Middle frontal gyrus (tissue), 1 donor: ENCODE results near the gene BMP5.

Source experiments
- DNase-seq: peaks from one replicate; pipeline ENCODE4 v3.0.0-alpha.2; 2015; ENCODE audit warnings: low spot score; ENCODE audit errors: extremely low spot score

BMP5 gene

DNA sequence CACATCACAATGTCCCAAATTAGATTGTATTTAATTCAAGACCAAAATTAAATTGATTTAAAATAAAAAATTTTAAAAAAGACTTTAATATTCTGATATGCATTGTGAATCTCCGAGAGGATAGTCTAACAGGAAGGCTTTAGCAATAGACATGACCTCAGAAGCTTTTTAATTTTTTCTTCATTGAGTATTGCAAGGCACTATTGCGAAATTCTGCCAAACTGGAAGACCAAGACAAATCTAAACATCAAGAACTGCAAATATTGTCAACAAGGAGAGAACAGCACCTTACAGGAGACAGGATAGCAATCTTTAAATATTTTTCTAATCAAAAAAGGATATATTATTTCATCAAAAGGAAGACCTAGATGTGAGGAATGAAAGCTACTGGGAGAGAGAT is 56.9 kb downstream of the BMP5 start:
- DNase-seq, result no peak

DNA sequence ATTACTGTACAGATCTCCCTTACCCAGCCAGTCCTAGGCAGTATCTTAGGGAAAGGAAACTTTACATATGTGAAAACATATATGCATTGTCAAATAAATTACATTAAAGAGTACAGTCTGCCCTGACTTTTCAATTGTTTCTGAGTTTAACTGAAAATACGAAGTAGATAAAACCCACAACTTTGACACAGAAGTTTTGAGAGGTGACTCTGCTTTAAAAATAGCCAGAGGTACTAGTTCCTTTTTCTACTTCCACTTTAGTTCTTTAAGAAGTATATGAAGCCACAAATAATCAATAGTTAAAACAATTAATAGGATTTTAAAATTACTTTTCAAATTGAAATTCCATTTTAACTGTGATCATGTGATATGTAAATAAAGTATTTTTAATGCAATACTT is 62.9 kb downstream of the BMP5 start:
- no peak for DNase-seq

DNA sequence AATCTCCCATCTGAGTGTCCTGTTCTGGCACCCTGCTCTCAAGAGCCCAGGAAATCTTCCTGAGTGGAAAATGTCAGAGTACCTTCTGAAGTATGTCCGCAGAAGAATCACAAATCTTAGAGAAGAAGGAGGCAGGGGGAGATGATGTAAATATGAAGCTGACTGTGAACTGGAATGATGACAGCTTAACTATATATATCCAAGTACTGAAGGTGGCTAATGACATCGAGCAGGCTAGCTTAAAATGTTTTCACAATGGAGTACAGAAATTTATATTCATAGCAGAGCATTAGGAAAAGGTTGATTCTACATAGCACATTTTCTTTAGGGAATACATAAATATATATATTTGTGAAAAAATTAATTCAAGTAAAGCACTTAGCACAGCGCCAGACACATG is 64.3 kb downstream of the BMP5 start:
- no peak for DNase-seq

DNA sequence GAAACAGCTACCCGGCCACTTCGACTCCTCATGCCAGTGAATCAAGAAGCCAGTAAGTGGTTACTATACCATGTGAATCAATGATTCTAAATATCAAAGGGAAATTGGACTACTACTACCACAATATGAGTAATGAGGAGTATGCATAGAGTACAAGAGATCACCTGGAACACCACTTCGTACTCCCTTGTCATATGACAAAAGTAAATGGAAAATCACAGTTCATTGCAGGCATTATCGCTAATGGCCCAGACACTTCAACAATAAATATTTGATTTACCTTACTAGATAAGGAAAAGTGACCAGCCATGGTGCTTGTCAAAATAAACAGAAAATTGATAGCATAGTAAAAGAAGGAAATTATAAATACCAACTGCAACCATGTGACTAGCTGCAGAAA is 73.1 kb downstream of the BMP5 start:
- no peak for DNase-seq

DNA sequence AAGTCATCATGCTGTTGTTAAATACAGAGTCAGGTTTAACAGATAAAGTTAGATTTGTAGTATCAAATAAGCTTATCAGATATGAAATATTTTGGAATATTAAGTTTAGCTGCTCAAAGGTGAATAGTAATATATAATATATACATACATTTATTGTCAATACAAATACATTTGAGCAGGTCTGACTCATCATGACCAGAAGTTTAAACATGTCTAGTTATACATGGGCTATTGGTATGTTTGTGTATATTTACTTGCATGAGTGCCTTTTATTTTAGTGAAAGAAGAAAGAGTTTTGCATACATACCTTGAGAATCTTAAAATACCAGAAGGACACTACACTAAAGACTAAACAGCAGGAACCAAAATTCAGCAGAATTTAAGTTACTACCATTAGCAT is 76.8 kb downstream of the BMP5 start:
- DNase-seq, result no peak

DNA sequence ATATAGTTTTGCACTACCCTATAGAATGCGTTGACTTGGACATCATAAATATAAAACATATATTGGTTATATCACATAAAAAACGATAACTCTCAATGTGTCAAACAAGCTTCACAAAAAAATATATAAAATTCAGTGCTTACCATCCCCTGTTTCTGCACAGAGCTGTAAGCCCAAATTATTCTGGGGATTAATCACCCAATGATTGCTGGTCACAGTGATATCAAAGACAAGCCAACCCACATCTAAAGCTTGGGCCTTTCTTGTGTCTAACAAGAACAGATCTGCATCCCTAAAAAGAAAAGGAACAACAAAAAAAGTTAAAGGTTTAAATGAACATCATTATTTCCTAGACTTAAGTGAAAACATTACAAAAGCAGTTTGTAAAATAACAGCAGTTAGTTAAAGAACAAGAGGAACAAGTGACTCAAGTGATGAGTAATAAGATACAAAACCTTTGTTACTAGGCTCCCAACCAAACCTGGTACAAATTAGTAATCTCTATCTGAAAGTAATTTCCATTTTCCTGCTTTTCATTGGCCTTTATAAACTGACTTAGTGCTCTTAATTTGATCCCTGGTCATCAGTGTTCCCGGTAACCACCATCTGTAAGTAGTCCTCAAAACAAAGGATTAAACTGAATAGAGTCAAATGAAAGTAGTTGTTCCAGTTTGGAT is 81.1 kb downstream of the BMP5 start:
- no peak for DNase-seq

DNA sequence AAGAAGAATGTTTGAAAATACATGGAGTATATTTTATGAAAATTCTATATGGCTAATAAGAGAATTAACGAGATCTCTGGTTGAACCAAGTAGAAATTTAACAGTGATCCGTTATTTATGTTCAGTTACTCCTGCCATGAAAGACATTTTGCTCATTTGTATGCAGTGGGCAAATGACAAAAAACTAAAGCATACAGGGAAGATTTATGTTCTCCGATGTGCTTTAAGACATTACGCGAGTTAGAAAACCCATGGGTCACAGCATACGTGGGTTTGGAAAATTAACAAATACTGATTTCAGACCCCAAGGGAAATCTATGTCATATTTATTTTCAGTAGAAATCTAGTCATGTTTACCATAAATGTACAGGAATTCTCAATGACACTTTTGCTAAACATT is 90.1 kb downstream of the BMP5 start:
- DNase-seq, result no peak

DNA sequence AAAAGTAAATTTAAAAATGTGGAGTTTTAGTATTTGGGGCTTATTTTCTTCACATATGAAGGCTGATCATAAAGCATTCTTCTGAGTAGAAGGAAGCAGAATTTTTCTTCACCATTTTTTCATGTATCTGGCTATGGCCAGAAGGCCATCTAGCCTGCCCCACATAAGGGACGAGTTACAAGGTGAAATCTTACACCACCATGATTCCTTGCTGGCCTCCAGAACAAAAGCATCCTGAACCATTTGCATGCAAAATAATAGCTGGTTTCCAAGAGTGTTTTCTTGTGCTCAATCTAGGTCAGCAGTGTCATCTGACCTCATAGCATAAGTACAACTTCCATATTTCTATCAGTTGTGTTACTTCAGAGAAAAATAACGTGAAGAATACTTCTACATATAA is 93.1 kb downstream of the BMP5 start:
- no peak for DNase-seq

DNA sequence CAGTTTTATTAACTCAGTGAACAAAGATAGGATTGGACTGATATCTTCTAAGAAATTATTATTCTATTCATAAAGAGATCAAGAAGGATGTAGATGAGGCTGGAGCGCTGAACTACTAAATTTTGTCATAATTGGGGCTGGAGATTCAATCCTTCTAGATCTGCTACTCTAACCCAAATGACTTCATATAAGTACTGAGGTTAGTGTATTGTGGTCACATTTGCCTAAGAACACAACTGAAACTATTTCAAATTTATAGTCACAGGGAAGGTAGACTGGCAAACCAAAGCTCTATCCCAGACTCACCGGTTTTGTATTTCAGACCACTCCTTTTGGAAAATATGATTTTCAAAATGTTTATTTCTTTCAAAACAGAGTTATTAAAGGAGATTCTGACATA is 96.7 kb downstream of the BMP5 start:
- no peak for DNase-seq

DNA sequence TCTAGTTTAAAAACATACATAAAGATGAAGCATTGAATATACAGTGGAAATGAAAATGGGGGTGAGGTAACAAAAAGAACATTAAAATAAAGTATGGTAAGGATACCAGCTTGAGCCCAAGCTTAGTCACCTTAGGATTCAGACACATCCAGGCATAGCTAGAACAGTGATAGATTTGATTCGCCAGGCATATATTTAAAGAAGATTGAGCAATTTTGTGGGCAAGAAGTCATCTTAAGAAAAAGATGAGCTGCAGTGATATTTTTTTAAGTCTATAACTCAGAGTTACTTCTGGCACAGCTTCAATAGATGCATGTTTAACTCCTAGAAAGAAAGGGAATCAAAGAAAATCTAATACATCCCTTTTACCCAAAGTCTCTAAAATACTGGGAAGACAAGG is 97.9 kb downstream of the BMP5 start:
- no peak for DNase-seq

DNA sequence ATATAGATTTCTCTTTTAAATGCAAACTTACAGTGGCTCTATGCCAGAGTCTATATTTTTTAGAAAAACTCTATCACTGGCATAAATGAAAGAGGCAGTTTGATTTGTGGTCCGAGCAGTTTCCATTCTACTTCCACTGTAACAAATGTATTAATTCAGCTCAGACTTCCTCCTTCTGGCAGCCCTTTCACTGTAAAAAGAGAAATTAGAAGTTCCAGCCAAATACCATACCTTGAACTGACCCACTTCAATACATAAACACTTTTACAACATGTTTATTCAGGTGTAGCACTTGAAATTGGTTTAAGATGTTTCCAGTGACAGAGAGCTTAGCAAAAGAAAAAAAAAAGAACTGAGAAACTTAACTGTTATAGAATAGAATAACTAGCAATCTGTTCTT is 99.3 kb downstream of the BMP5 start:
- no peak for DNase-seq

DNA sequence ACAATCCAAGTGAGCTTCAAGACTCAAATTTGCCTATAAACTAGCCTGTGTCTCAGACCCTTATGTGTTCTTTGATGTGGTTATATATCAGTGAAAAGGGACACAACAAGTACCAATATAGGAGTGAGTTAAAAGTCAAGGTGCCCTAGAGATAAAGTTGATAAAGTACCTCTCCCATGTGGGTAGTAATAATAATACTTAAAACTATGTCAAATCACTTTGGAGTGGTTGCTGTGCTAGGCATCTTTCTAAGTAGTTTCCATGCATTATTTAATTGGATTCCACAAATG is 100.4 kb downstream of the BMP5 start:
- DNase-seq, result no peak

DNA sequence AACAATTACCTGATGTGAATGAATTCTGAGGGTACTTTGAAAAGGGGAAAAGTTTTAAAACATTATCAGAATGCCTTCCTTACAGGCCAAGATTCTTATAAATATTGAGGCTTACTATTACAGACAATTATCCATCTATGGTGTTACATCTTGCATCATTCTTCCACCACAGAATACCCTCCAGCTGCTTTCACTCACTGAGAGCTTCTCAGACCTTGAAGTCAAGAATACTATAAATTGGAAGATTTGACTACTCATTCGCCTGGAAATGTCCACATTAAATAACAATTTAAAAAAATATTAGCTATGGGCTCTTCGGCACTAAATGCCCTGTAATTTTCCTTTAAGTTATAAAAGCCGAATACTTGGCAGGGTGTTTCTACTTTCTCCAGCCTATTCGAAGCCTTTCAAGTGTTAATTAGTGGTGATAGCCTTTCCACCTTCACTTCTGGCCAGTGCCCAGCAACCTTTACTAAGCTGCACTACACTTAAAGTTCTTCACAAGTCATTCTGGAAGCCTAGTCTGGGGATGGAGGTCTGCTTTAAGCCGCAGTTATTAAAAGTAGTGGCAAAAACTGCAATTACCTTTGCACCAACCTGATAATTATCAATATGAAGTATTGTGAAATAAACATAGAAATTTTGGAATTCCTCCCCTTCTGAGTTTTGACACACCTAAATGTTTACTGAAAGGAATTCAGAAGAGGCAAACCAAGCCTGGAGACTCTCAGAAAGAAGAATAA is 100.9 kb downstream of the BMP5 start:
- DNase-seq, result no peak

DNA sequence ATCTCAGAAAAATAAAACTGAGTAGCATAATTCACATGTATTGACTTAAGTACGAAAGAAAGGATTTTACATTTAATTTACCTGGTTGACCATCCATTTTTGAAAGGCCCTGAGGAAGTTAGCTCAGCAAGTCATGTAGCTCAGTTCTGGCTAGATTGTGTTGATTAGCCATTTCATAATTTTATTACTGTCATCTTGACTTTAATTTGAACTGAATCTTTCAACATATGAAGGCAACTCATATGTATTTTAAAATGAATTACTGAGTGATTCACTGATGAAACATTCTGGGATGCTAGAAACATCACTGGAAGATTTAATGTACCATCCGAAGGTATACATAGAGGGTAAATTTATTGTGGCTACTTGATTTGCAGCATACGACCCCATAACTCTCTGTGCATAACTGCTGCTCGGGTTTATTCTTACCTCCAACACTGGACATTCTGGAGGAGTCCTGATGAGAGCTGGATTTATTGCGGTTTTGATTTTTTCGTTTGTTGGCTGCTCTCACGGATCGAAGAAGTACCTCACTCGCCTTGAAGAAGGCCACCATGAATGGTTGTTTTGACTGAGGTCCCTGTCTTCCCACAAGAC is 101.7 kb downstream of the BMP5 start:
- DNase-seq, result no peak

DNA sequence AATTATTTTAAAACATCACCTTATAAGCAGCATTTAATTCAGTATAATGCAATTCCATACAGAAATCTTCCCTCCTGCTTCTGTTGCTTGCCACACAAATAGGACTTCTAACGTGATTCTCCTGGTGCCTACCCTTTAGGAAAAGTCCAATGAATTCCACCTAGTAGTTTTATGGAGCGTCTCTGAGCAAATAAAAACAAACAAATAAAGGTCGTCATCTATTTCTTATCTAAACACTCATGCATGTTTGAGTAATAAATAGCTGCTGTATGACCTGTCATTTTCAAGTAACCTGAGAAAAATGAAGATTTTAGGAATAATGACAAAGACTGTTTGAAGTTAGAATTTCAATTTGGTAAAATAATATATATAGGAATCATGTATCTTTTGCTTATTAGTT is 102.7 kb downstream of the BMP5 start:
- no peak for DNase-seq

DNA sequence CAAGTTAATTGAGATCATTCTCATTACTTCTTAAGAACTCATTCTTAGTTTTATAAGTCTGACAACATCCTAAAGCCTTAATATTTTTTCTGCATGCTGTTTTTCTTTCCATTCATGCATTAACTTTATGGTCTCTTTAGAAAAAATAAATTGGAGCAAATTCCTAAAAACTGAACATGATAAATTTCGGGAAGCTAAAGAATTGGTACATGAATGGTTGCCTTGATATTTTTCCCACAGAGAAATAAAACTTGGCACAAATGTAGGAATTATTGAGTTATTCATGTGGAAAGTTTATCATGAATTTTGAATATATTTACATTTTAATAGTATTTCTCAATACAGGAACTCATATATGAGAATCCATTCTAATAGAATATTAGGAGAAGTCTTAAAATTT is 115.9 kb downstream of the BMP5 start:
- DNase-seq, result no peak

DNA sequence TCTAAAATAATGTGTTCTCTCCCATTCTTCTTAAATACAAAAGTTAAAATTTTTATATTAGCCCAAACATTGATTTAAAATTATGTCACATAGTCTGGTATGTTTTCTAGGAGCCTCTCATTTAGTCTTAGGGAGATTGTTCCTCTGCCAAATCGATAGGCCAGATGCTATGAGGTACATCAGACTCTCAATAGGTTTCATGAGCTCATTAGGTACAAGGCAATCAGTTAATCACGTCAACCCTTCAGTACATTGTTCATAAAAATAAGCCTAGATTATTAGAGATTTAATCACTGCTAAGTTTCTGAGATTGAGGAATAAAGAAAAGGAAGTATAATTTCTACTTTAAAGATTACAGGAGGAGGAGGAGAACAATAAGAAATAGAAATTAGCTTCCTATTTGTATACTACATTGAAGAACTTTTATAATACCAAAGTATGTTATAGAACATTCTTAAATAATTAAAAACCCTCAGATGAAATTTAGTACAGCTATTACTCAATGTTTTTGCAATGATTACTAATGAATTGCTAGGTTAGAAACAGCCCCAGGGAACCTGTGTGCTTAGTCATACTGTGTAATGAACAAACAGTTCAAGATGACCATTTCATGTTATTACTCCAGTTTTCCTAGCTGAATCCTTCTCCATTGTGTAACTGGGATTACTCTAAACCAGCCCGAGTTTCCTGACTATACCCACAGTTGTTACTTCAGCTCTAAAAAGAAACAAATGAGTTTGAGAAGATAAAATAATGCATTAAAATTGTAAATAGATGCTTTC is 117.0 kb downstream of the BMP5 start:
- no peak for DNase-seq

DNA sequence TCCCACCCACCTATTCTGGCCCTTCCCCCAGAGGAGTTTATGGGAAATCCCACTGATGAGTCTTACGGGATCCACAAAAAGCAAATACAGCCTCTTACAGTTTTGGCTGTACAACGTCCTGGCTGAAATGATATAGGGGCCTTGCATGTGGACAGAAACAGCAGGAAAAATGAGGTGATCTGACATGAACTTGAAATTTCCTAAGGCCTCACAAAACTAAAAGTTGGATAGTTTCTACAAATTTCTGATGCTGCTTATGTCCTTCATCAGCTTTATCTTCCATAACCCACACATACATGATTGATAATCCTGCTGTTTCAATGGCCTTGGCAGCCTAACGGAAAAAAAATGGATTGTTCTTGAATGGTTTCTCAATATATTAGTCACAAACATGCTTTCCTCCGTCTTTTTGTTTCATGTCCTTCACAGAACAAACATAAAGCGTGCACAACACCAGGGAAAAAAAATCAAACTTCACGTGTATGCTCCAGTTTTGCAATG is 118.8 kb downstream of the BMP5 start:
- DNase-seq, result no peak

DNA sequence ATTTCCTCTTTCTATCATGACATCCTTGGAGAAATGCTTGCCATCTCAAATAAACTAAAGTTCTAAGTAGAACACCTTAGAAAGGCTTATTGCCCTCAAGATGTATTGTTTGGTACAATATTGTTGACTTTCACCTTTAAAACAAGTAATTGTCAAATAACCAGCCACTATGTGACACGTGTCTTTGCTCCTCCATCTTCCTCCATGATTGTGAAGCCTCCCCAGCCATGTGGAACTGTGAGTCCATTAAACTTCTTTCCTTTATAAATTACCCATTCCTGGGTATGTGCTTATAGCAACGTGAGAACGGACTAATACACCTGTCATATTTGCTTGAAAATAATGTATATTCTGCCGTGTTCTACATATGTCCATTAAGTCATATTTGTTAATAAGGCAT is 126.5 kb downstream of the BMP5 start:
- no peak for DNase-seq

DNA sequence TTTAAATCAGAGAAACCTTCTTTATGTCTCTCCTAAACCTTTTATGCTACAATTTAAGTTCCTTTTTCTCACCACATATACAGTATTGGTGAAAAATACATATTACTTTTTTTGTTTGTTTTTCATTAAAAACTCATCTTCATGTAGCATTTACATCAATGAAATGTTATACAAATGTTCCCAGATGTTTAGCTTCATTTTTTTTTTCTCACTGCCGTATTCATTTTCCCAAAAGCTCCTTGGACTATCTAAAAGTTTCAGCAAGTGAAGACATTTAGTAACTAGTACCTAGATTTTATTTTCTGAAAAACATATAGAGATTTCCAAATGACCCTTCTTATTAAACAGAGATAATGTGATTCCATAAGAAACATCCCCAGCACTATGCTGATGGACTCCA is 128.9 kb downstream of the BMP5 start:
- DNase-seq, result no peak

DNA sequence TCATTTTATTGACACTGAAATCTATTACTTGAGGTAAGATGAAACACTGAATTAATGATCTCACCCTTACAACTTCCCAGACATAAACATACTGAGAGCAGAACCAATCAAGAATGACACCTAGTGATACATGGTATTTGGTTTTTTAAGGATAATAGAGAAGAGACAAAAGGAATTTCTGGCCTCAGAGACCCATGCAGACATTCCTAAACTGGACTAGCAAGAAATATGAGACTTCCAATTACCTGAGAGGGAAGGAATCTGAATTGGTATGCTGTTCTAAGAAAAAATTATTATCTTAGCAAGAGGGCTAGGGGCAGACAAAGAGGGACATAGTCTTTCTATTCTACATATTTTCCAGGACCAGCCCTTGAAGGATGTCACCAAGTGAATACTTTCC is 141.1 kb downstream of the BMP5 start:
- no peak for DNase-seq

DNA sequence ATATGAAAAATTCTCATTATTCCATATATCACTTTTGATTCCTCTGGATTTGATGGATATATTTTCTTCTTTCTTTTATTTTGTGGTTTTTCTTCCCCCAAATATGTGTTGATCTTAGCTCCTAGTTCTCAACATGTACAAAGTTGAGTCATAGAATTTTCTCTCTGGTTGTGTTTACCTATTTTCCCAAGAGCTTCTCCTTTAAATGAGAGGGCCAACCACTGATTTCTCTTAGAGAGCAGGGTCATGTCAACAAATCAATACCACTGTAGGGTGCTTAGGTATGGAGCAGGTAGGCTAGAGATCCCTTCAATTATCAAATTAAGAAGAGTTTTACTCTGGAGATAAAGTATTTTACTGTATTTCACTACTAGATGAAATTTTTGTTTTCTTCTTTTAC is 145.7 kb downstream of the BMP5 start:
- DNase-seq, result no peak
